GM19452 (cell line): ENCODE results near the gene KDM5A.

ENCODE experiments used
- ATAC-seq: cut with Tn5 transposase; IDR thresholded peaks from one replicate; pipeline ENCODE4 v1.9.1; 2021; ENCODE audit not compliant: unreplicated experiment

Gene KDM5A

DNA sequence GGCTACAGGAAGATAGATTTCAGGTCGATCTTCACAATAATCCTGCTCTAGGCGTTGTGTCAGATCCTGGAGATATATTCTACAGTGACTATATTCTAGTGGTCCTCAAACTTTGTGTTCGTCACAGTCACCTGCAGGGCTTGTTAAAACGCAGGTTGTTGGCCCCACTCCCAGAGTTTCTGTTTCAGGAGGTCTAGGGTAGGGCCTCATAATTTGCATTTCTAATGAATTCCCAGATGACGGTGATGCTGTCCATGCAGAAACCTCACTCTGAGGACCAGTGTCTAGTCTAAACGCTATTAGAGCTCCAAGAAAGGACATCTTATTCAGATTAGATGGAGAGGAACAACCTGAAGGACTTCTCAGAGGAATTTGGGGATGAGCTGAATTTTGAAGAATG is 113.3 kb downstream of the KDM5A start:
- ATAC-seq, result no peak

DNA sequence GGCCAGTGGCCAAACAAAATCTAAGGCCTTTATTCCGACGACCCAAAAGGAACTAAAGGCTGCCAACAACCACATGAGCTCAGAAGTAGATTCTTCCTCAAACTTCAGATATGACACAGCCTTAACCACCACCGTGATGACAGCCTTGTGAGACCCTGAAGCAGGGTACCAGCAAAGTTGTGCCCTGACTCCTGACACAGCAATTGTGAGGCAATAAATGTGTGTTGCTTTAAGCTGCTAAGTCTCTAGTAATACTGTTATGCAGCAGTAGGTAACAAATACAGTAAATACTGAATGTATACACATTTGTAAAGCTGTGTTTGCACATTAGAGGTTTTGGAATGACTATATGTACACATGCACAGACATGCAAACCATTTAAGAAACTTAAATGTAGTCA is 115.7 kb downstream of the KDM5A start:
- ATAC-seq, result no peak

DNA sequence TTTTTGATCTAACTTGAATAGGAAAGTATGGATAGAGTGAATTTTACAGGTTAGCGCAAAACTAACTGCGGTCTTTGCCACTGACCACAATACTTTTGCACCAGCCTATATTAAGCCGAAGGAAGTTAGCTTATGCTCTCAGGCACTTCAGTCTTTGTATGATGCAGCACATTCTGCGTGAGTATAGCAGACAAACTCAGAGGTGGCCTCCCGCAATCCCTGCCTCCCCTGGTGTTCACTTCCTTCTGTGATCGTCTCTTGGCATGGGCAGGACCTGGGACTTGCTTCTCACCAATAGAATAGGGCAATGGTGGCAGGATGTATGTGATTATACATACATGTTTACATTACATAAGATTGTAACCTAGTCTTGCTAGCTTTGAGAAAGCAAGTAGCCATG is 116.2 kb downstream of the KDM5A start:
- ATAC-seq, result no peak

DNA sequence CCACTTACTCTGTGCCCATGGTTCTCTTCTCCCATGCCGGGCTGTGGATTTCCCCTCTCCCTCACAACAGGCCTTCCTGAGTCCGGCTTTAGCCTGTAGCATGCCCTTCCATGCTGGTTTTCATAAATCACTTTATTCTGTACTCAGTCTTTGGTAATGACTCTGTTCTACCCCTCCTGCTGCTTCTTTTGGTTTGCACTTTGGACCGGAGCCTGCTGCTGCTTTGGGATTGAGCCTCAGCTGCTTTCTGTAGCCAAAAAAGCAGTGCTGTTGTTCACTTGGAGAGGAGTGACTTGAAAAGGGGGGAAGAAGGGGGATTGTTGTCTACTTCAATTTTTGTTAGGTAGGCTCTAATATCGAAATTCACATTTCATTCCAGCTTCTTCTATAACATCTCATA is 118.0 kb downstream of the KDM5A start:
- no peak for ATAC-seq

DNA sequence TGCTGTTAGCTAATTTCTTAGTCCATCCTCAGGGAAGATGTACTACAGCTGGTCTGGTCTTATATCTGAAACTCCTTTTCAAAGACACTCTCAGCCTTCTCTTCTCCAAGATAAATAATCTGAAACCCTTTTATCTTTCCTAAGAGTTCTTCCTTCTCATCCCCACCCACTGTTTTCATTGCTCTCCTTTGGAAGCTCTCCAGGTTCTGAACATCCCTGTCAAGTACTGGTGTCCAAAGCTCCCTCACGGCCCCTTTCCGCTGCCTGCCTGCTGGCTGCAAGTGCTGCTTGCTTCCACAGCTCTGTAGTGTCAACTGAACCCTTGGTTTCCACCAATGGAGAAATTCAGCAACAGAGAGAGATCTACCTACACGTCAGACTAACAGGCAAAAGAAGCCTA is 119.9 kb downstream of the KDM5A start:
- no peak for ATAC-seq

DNA sequence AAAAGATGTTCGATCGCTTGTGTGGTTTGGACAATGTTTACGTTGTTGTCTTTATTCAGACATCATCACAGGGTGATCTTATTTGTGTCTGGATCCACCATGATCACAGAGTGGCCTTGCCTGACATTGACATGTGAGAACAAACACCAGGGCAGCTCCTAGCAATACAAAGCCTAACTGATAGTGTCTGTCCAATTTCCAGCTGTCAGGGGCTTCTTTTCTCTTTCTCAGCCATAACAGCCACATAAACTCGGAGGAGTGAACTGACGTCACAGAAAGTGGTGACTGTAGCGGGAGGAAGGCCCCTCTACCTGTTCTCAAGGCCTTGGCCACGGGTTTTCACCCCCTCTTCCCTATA is 120.7 kb downstream of the KDM5A start:
- ATAC-seq, result no peak

DNA sequence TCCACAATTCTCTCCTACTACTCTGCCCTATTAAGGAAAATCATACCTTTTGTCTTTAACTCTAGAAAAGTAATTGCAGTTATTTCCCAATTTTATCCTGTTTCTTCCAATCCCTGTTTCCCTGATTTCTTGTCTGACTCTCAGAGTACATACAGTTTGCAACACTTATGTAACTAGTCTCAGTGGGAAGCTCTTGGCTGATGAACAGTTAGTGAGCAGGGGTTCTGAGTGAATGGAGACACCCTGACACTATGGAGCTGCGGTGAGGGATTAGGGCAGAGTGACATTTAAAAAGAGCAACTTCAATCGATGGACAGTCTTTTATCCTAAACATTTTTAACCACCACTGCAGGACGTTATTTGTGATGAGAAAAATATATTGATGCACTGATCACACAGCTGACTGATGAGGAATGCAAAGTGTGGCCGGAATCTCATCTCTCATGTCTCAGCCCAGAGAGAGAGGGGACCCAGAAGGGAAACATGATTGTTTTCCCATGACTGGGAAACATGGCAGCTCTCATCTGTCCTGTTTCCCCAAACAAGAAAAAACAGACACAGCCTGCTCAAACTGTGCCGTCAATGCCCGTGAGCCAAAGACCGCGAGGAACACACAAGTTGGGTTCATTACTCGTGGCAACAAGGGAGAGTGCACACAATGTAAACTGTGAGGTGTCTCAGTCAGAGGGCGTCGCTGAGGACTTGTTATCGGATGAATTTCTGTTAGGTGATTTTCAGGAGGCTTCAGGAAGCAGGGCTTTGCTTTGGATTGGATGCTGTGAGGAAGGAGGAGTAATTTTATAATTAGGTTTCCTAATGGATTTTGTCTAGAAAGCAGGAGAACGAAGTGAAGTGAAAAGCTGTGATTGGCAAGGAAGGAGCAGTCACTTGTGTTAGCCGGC is 121.3 kb downstream of the KDM5A start:
- no peak for ATAC-seq

DNA sequence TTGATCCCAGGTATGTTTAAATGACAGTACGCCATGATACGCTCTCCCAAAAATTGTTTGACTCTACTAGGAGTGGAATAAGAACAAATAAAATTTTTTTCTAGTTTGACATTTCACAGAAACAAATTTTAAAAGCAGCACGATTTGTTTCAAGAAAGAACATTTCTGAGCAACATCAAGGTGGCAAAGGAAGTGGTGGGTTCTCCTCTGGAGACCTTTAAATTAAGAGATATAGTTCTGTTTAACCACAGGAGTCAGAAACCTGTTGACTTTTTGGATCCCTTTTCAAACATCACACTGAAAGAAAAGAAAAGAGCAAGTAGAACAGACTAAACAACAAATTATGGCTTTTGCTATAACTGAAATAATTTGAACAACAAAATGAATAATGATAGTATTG is 124.0 kb downstream of the KDM5A start:
- ATAC-seq, result no peak

DNA sequence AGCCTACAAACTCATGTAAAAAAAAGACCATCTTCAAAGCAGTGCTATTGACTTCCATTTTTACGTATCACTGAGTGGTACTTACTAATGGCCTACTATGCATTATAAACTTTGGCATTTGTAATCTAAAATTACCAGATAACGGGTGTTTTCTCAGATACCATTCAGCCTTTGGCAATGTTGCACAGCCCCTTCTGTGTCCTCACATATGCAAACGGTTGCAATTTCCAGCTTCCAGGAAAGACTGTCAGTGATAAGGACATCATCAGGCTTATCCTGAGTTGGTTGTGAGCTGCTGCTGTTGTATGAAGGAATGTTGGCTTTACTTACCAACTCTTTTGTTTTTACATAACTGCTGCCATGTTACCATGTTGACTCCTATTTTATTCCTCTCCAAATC is 124.9 kb downstream of the KDM5A start:
- no peak for ATAC-seq

DNA sequence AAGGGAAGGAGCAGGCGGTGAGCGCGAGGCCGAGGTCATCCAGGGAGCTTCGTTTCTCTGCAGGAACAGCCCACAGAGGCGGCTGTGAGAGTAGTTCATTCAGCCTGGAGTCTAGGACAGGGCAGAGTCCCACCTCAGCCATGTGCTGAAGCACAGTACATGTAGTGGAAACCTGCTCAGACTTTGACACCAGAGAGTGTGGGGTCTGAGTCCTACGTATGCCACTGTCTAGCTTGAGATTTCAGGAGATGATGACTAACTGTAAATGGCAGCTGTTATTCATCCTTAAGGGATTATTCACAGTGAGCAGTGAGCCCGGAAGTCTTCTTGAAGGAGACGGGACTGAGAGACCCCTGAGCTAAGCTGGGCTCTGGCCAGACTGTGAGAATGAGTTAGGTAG is 125.5 kb downstream of the KDM5A start:
- no peak for ATAC-seq

DNA sequence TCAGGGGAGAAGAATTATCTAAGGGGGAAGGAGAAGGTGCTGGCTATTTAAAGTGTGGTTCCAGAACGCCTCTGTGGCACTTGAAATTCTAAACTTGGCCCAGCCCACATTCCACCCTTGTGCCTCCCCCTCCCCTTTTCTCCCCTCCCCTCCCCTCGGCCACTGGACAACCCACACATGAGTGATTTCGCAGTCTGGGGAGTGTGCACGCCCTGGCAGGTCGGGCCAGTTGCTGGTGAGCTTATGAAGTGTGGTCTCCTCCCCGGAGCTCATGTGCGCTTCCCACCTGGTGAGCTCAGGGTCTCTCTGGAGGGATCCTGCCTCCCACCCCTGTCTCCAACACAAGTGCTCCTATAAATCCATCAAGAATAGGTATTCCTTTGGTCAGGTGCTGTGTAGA is 126.3 kb downstream of the KDM5A start, which contains the start of gene SLC6A13:
SLC6A13 (minus strand) TSS at position 20 of the 400 bp plus-strand sequence. CDS start 2,784 bp downstream, outside the sequence.
- ATAC-seq, result no peak

DNA sequence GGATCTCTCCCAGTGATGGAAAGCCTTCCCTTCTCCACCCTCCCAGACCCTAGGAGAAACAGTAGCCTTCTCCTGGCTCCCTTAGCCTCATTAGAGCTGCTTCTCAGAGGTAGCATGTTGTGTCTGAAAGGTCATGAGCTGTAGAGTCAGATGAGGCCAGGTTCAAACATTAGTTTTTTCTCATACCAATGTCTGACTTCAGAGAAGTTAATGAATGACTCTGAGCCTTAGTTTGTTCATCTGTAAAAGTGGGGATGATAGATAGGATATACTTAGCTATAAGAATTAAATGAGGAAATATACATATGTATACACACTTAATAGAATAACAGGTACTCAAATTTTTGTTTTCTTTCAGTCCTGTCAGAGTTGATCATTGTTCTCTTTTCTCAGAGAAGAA is 127.0 kb downstream of the KDM5A start:
- ATAC-seq, result no peak

DNA sequence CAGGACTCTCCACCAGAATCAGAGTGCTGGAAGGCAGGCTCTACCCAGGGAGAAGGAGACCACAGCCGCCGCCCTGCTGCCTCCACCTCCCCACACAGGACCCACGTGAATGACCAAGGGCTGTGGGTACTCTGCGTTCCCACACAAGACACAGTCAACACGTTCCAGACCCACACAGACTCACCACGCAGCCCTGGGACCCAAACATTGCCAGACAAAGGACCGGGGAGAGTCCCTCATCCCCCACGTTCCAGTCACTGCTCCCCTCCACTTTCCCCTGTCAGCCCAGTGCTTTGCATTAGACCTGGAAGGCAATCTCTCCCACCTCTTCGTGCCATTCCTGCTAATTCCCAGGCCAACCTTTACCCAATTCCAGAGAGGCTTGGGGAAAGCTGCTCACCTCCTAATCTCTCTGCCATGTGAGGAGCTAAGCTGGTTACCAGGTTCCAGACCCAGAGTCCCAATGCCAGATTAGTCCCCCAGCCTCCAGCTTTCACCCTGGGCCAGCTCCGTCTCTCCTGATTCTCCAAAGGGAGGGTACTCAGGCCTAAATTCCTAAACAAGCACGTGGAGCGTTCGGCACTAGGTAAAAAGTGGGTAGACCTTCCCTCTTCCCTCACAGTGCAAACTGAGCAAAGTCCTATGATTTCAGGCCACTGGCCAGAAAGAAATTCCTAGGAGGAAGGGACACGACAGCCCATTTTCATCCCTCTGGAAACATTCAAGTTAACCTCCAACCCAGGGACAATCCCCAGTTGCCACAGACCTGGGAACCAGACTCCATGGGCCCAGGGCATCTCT is 131.4 kb downstream of the KDM5A start:
- ATAC-seq, result no peak

DNA sequence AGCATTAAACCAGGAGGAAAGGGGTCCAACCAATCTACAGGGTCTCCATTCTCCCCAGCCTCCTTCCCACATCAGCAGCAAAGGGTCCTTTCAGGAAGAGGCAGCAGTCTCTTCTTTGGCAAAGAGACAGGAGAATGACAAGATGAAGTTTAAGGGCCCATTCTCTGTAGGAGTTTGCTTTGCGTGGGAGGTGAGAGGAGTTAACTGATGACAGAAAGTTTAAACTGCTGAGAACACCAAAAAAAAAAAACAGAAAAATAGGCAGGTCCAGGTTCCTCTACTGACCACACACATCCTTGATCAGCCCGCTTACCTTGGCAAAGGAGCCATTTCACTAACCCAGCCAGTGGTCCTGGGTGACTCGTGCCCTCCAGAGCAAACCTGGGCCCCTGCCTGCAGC is 132.2 kb downstream of the KDM5A start:
- no peak for ATAC-seq

DNA sequence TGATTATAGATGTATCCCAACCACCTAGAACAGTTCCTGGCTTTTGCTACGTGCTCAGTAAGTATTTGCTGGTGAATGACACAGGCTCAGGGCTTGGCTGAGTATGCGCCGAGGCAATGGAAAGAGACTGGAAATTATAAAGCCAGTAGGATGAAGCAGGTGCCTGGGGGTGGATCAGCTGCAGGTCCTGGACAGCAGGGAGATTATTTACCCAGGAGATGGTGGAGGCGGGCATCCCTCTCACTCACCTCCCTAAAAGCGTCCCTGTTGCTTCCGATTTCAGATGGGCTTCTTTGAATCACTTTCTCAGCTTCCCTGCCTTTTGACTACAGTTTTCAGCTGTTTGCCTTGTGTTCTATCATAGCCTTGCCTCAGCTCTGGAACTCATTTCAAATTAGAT is 132.9 kb downstream of the KDM5A start:
- ATAC-seq, result no peak

DNA sequence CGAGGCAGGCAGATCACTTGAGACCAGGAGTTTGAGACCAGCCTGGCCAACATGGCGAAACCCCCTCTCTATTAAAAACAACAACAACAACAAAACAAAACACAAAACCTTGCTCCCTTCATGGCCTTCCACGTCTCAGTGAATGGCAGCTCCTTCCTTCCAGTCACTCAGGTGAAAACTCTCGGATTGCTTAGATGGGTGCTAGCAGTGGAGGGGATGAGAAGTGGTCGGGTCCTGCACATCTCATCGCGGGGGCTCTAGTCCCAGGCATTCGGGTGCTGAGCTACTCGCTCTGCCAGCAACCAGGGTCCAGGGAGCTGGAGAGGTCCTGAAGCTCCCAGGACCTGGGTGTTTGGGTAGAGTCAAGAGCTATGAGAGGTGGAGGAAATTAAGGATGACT is 134.2 kb downstream of the KDM5A start:
- no peak for ATAC-seq

DNA sequence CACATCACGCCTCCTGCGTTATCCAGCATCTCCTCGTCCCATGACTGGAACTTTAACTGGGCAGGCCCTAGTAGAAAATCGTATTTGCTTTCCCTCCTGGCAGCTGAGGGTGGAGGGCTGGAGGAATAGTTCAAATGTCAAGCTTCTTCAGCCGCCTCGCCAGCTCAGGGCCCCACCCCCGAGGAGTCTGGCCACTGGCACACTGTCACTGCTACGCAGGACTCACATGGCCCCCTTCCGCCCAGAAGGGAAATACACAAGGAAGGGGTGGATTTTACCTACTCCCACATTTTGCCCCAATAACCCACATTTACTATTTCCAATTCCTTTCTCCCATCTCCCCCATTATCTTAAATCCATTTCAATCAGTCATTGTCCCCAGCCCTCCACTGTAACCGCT is 135.1 kb downstream of the KDM5A start:
- ATAC-seq, result no peak

DNA sequence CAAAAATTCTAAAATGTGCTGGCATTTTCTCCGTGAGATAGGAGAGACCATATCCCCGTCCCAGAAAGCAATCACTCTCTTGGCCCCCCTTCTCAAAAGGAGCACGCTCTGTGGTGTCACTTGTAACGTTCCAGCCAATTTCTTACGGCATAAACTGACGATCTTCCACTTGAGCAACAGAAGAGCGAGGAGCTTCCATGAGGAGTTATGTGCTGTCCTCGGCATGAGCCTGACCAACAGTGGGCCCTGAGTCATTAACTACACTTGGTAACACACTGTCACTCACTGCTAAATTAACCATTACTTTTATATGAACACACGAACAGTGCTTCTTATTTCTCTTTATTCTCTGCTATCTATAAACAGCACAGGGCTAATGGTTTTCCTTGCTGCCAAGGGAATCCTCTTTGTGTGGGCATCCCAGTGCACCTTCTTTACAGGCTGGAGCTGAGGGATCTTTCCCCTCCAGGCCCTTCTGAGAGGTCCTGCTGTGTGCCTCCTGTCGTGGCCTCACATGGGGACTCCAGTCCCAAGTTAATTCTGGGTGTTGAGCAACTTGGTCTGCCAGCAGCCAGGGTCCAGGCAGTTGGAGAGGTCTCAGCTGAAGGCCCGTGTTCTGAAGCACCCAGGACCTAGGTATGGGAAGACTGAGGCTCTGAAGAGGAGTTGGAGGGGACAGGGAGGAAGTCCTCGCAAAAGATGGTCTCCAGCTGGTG is 135.8 kb downstream of the KDM5A start:
- ATAC-seq, result no peak

DNA sequence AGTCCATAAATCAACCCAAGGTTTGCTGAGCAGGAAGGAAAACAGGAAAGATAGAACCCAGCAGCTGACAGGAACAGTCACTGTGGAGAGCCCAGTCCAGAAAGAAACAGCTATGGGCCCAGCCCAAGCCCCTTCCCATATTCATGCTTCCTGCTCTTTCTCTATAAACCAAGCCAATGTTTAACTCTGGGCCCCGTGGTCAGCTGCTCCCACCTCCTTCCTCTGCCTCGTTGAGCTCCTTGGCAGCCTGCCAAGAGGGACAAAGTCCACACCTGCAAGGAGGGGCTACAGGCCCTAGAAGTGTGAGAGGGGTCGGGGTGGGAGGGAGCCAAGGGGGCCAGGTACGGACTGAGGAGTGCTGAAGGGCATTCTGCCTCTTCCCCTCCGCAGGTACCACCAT is 136.5 kb downstream of the KDM5A start:
- ATAC-seq, result no peak

DNA sequence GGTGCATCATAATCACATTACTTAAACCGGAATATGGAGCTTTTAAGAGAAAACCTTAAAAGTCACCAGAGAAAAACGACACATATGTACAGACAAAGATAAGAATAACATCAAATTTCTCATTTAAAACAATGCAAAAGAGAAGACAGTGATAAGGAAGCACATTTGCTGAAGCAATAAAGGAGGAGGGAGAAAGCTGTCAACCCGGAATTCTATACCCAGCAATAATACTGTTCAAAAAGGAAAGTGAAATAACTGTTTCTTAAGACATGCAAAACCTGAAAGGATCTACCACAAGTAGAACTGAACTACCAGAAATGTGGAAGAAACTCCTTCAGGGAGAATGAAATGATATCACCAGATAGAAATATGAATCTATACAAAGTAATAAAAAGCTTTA is 141.8 kb downstream of the KDM5A start:
- no peak for ATAC-seq

DNA sequence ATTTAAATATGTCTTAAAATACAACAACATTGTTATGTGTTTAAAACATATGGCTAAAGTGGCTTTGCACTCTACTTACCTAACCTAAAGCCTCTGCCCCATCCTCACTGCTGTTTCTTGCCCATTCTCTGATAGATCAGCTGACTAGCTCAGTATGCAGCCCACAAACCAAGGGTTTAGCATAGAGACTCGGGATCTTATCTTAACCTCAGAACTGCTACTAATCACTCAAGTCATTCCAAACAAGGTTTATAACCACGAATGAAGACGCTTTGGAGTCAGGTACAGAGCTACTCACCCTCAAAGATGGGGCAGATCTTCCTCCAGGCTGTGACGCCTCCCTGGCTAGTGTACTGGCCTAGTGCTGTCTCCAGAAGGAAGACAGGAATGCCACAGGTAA is 145.7 kb downstream of the KDM5A start:
- no peak for ATAC-seq

DNA sequence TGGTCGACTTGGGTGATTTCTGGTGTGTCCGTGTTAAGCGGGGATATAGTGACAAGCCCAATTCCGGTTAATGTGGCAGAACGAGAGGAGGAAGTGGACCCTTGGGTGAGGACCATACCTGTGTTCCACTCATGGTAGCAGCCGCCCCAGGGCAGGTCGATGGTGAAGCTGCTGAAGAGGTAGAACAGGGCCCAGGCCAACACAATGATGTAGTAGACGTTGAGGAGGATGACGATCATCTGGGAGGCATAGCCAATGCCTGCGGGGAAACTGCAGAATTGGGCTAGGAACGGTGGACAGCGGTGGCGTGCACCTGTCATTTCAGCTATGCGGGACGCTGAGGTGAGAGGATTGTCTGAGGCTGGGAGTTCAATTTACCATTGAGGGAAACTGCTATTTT is 146.6 kb downstream of the KDM5A start:
- ATAC-seq, result no peak
